ENCODE measurements around the gene ZEB2.

DNA sequence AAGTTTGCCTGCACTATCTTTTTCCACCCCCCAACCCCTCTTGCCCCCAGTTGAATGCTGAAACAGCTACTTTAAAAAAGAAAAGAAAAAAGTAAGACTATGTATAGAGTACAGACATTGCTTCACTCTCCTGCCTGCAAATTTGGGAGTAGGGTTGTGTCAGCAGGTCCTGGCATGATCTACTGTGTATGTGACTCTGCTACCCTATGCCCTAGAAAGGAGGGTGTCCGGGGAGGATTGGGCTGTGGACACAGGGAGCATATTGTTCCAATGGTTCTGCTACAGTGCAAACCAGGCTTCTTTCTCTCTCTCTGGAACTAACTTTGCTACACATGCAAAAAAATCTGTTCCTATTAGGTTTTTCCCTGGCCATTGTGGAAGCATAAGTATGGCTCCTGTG is 9.9 kb upstream of the ZEB2 start:
- TF ChIP-seq, protein P1, sequence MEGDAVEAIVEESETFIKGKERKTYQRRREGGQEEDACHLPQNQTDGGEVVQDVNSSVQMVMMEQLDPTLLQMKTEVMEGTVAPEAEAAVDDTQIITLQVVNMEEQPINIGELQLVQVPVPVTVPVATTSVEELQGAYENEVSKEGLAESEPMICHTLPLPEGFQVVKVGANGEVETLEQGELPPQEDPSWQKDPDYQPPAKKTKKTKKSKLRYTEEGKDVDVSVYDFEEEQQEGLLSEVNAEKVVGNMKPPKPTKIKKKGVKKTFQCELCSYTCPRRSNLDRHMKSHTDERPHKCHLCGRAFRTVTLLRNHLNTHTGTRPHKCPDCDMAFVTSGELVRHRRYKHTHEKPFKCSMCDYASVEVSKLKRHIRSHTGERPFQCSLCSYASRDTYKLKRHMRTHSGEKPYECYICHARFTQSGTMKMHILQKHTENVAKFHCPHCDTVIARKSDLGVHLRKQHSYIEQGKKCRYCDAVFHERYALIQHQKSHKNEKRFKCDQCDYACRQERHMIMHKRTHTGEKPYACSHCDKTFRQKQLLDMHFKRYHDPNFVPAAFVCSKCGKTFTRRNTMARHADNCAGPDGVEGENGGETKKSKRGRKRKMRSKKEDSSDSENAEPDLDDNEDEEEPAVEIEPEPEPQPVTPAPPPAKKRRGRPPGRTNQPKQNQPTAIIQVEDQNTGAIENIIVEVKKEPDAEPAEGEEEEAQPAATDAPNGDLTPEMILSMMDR (IDR thresholded peaks at IDR 0.05), result no peak
- TF ChIP-seq POLR2AphosphoS5 (IDR thresholded peaks at IDR 0.05), result no peak

Data from transverse colon (tissue), 4 donors.